Right lobe of liver (tissue), 6 donors: ENCODE data around the gene SOD1. TPM values are rescaled to one million over a fixed set of nuclear protein-coding genes. Genes with fewer than 3 reads are reported as not detected.

Experiments used
- ATAC-seq, 4 donors: fragments of 200-7000 bp; cut with Tn5 transposase; one replicate each; pipeline ENCODE4 v1.9.1; 2020; ENCODE audit warnings: mild to moderate bottlenecking in 4 of 4, moderate library complexity in 4 of 4
- DNase-seq, 3 donors: peaks; one replicate each; pipeline ENCODE4 v3.0.0-alpha.2; 2020
- H3K27ac ChIP-seq, 3 donors: fragments of 200-600 bp; one replicate each; pipeline ENCODE4 v1.8.0; 2022
- H3K27me3 ChIP-seq, 2 donors: fragments of 200-600 bp; one replicate each; pipeline ENCODE4 v1.8.0; 2022
- H3K36me3 ChIP-seq, 4 donors: fragments of 200-600 bp; sonication (generic) in 1 of 4; one replicate each; pipeline versions ENCODE4 v1.5.1 to v1.8.0; 2017 to 2022; ENCODE audit warnings: control low read depth in 1 of 4
- H3K4me1 ChIP-seq, 4 donors: fragments of 200-600 bp; sonication (generic) in 1 of 4; one replicate each; pipeline versions ENCODE4 v1.5.1 to v1.8.0; 2017 to 2022; ENCODE audit warnings: control low read depth in 1 of 4
- H3K4me3 ChIP-seq, 3 donors: fragments of 200-600 bp; one replicate each; pipeline ENCODE4 v1.8.0; 2022
- H3K9me3 ChIP-seq, 4 donors: fragments of 200-600 bp; sonication (generic) in 1 of 4; one replicate each; pipeline versions ENCODE4 v1.5.1 to v1.8.0; 2017 to 2022; ENCODE audit warnings: control low read depth in 1 of 4
- CTCF ChIP-seq, 4 donors: fragments of 200-600 bp in 3 of 4; fragments of 450-650 bp in 1 of 4; IDR thresholded peaks; one replicate each; pipeline versions ENCODE4 v1.5.1 to v1.8.0; 2016 to 2022; ENCODE audit warnings: antibody characterized with exemption in 4 of 4, mild to moderate bottlenecking in 2 of 4
- POLR2A ChIP-seq: fragments of 450-650 bp; IDR thresholded peaks from one replicate; pipeline ENCODE4 v1.6.1; 2017; ENCODE audit warnings: antibody characterized with exemption, mild to moderate bottlenecking
- WGBS: methylation state at CpG from one replicate; pipeline ENCODE4 v1.1.6; 2018; ENCODE audit warnings: low coverage, low lambda C conversion rate; ENCODE audit not compliant: insufficient coverage; ENCODE audit errors: missing lambda C conversion rate; 5-methylcytosine and 5-hydroxymethylcytosine counted together
- intact Hi-C, 2 donors: fragments of 100-400 bp; cut with DNase I; formaldehyde crosslinking; loops; one replicate each; pipeline versions ENCODE4 v1.11.2 to v1.14.1; 2022
- total RNA-seq, 6 experiments: library from RNA; depleted of rRNA in 2 of 6; stranded (reverse); fragments of >200 nt in 2 of 6; fragmentation: NEBNext Ultra II Directional in 3 of 6; extraction: Animal tissue kit (Norgen Biotek cat#: 25700) in 3 of 6; gene quantifications; one replicate each; pipeline versions ENCODE4 v1.1.0 to v1.2.4, GENCODE V29; 2016 to 2023
- donor health status: DM: no; HTN: yes; CAD: no.
- donor health status: DM: no; HTN: no; CAD: no.
- donor health status: DM: no; HTN: no; CAD: no.
- donor health status: DM: no; HTN: yes; CAD: no.
- donor health status: DM: no; HTN: yes; CAD: no.

The SOD1 gene
- total RNA-seq, 6 experiments from 2014 or later, result 398 to 1,176 (median 518) TPM

GRCh38 chr21:31683029-31683428 lies 23.5 kb downstream of the SOD1 start:
- intact Hi-C loops, result no loop called here
- no peak for DNase-seq
- 81% methylated on average over 5 of the region's 5 CpGs for WGBS
- Histone ChIP-seq H3K4me3 (no peak overlapping the region), H3K27ac (no peak overlapping the region), H3K27me3 (no peaks in the 10 kb centered on the region), H3K4me1 (no peaks in the 10 kb centered on the region), H3K36me3 (peaks cover 0 to 68% (median 21%) of the 10 kb centered on the region in 4 donors), H3K9me3 (no peaks in the 10 kb centered on the region)
- no peak for TF ChIP-seq POLR2A
- peak in 1 of 4 donors; percentile 18 for TF ChIP-seq CTCF (IDR thresholded peaks at IDR 0.05)
- peak; percentile 33 to 48 (median 46) for ATAC-seq

- no peaks in the 10 kb centered on the region for H3K4me1 ChIP-seq
- H3K36me3 ChIP-seq, result peaks cover 0 to 77% (median 24%) of the 10 kb centered on the region in 4 donors
- no peaks in the 10 kb centered on the region for H3K9me3 ChIP-seq
- H3K27ac ChIP-seq, result no peak overlapping the region
- no peak for DNase-seq
- no peak for ATAC-seq
- no peak for TF ChIP-seq POLR2A
- TF ChIP-seq CTCF (IDR thresholded peaks at IDR 0.05), result no peak
- 92% methylated on average over 7 of the region's 7 CpGs for WGBS
- H3K27me3 ChIP-seq, result no peaks in the 10 kb centered on the region
- intact Hi-C loops, result no loop called here
- no peak overlapping the region for H3K4me3 ChIP-seq
These were observed 25.4 kb downstream of the SOD1 start for GRCh38 chr21:31684918-31685317.

- ATAC-seq (no peak), DNase-seq (no peak)
- Histone ChIP-seq H3K36me3 (peaks cover 0 to 88% (median 29%) of the 10 kb centered on the region in 4 donors), H3K4me1 (no peaks in the 10 kb centered on the region), H3K27ac (no peak overlapping the region), H3K4me3 (no peak overlapping the region), H3K9me3 (no peaks in the 10 kb centered on the region), H3K27me3 (no peaks in the 10 kb centered on the region)
- intact Hi-C loops, result no loop called here
- no peak for TF ChIP-seq POLR2A
- 86% methylated on average over 5 of the region's 7 CpGs for WGBS
These were observed 26.9 kb downstream of the SOD1 start for GRCh38 chr21:31686272-31686915.

- no peak overlapping the region for H3K27ac ChIP-seq
- TF ChIP-seq CTCF (IDR thresholded peaks at IDR 0.05) (no peak), POLR2A (no peak)
- 89% methylated on average over 2 of the region's 2 CpGs for WGBS
- no peaks in the 10 kb centered on the region for H3K9me3 ChIP-seq
- no peak for DNase-seq
- H3K27me3 ChIP-seq, result no peaks in the 10 kb centered on the region
- no peak for ATAC-seq
- H3K4me1 ChIP-seq, result no peaks in the 10 kb centered on the region
- intact Hi-C loops, result no loop called here
- no peak overlapping the region for H3K4me3 ChIP-seq
- peaks cover 0 to 93% (median 35%) of the 10 kb centered on the region in 4 donors for H3K36me3 ChIP-seq
These were observed 27.6 kb downstream of the SOD1 start for GRCh38 chr21:31687108-31687507.

GRCh38 chr21:31688603-31689368 lies 29.3 kb downstream of the SOD1 start:
- Histone ChIP-seq H3K4me3 (no peak overlapping the region), H3K9me3 (no peaks in the 10 kb centered on the region), H3K27ac (no peak overlapping the region), H3K4me1 (no peaks in the 10 kb centered on the region), H3K27me3 (no peaks in the 10 kb centered on the region), H3K36me3 (peaks cover 0 to 93% (median 38%) of the 10 kb centered on the region in 4 donors)
- ATAC-seq (no peak), DNase-seq (no peak)
- WGBS, result 84% methylated on average over 5 of the region's 5 CpGs
- TF ChIP-seq CTCF (IDR thresholded peaks at IDR 0.05) (no peak), POLR2A (no peak)
- intact Hi-C loops, result no loop called here
